ENCODE measurements around the gene FOXK2.

The FOXK2 gene

GRCh38 chr17:82587234-82588086 lies 67.9 kb downstream of the FOXK2 start:
- TF ChIP-seq CTCF (IDR thresholded peaks at IDR 0.05): no peak

GRCh38 chr17:82588266-82589175 lies 69.0 kb downstream of the FOXK2 start:
- TF ChIP-seq CTCF (IDR thresholded peaks at IDR 0.05): no peak

GRCh38 chr17:82589851-82590180 lies 70.3 kb downstream of the FOXK2 start:
- no peak for TF ChIP-seq CTCF (IDR thresholded peaks at IDR 0.05)

- TF ChIP-seq CTCF (IDR thresholded peaks at IDR 0.05): no peak
Measured at GRCh38 chr17:82590216-82590615, 70.7 kb downstream of the FOXK2 start.

- no peak for TF ChIP-seq CTCF (IDR thresholded peaks at IDR 0.05)
Measured at GRCh38 chr17:82590881-82591539, 71.5 kb downstream of the FOXK2 start.

GRCh38 chr17:82592289-82592766 lies 72.8 kb downstream of the FOXK2 start:
- no peak for TF ChIP-seq CTCF (IDR thresholded peaks at IDR 0.05)

Data from LNCAP (cell line).